Upper lobe of right lung (tissue), 1 donor: Measurements from ENCODE around the gene TIMM22. TPM values are rescaled to one million over a fixed set of nuclear protein-coding genes. Genes with fewer than 3 reads are reported as not detected.

Experiments used
- ATAC-seq: fragments of 200-7000 bp; cut with Tn5 transposase; one replicate; pipeline ENCODE4 v1.9.1; 2020; ENCODE audit warnings: mild to moderate bottlenecking, moderate library complexity
- DNase-seq: peaks from one replicate; pipeline ENCODE4 v3.0.0-alpha.2; 2020
- H3K27ac ChIP-seq: fragments of 200-600 bp; one replicate; pipeline ENCODE4 v1.8.0; 2022
- H3K27me3 ChIP-seq: fragments of 200-600 bp; one replicate; pipeline ENCODE4 v1.8.0; 2022; ENCODE audit warnings: mild to moderate bottlenecking
- H3K36me3 ChIP-seq: fragments of 200-600 bp; one replicate; pipeline ENCODE4 v1.8.0; 2022
- H3K4me1 ChIP-seq: fragments of 200-600 bp; one replicate; pipeline ENCODE4 v1.8.0; 2022
- H3K4me3 ChIP-seq: fragments of 200-600 bp; one replicate; pipeline ENCODE4 v1.8.0; 2022; ENCODE audit warnings: mild to moderate bottlenecking
- H3K9me3 ChIP-seq: fragments of 200-600 bp; one replicate; pipeline ENCODE4 v1.8.0; 2022
- intact Hi-C: fragments of 100-400 bp; cut with DNase I; formaldehyde crosslinking; loops from one replicate; pipeline ENCODE4 v1.11.0; 2022
- total RNA-seq: library from RNA; stranded (reverse); fragmentation: NEBNext Ultra II Directional; extraction: Animal tissue kit (Norgen Biotek cat#: 25700); gene quantifications from one replicate; pipeline ENCODE4 v1.2.1, GENCODE V29; 2021
- TF ChIP-seq, protein P1 (sequence below): fragments of 200-600 bp; IDR thresholded peaks from one replicate; pipeline ENCODE4 v1.8.0; 2022; ENCODE audit warnings: antibody characterized with exemption
- donor health status: DM: no; HTN: yes; CAD: no; lungs with severe emphysema.

Gene TIMM22
- total RNA-seq, 1 donor from 2014 or later = 10.7 TPM

DNA sequence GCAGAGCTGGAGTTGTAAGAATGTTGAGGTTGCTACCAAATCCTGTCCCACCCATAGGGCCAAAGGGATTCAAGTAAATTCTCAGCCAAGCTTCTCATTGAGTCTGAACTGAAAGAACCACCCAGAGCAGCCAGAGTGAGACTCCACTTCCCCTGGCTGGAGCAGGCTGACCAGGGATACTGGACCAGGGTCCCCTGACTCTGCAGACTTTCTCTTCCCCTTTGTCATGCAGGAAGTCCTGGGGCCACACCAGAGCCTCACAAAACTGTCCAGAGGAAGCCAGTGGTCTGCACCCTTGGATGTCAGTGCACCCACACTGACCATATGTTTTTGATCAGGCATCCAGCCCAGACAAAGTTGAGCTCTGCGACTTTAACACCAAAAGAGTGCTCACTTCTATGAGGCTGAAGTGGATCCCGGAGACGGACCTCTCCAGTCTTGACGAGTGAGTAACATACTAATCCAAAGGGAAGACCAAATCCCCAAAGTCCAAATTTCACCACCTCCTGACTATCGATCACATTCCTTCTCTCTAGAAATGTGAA lies 21.5 kb upstream of the TIMM22 start:
- peaks cover 13% of the 10 kb centered on the region for H3K4me1 ChIP-seq

DNA sequence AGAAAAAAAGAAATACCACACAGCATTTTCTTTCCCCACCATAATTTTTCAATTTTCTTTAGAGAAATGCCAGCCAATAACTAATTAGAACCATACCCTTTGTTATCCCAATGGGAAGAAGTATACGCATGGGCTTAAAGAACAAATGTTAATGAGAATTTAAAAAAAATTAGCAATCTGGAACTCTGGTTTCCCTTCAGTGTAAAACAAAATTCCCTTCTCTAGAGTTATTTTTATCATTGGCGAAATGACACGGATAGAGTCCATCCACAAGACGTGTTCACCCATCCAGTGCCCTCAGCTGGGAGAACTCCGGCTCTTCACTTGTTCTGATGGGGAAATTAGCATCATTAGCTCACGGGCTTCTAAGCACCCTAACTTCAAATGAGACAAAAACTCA lies 20.6 kb upstream of the TIMM22 start:
- no peaks in the 10 kb centered on the region for H3K27me3 ChIP-seq
- intact Hi-C loops = loop anchor here (5.0 kb wide), 1 partner anchor 174 kb away; no protein-coding TSS in a partner anchor
- no peak for ATAC-seq

More for the DNA sequence above, 21.5 kb upstream of the TIMM22 start:
- ATAC-seq (no peak), DNase-seq (no peak)
- intact Hi-C loops = loop anchor here (5.0 kb wide), 1 partner anchor 173 kb away; no protein-coding TSS in a partner anchor
- Histone ChIP-seq H3K9me3 (no peaks in the 10 kb centered on the region), H3K27me3 (no peaks in the 10 kb centered on the region), H3K36me3 (no peaks in the 10 kb centered on the region), H3K4me3 (no peak overlapping the region), H3K27ac (no peak overlapping the region)
- TF ChIP-seq, protein P1, sequence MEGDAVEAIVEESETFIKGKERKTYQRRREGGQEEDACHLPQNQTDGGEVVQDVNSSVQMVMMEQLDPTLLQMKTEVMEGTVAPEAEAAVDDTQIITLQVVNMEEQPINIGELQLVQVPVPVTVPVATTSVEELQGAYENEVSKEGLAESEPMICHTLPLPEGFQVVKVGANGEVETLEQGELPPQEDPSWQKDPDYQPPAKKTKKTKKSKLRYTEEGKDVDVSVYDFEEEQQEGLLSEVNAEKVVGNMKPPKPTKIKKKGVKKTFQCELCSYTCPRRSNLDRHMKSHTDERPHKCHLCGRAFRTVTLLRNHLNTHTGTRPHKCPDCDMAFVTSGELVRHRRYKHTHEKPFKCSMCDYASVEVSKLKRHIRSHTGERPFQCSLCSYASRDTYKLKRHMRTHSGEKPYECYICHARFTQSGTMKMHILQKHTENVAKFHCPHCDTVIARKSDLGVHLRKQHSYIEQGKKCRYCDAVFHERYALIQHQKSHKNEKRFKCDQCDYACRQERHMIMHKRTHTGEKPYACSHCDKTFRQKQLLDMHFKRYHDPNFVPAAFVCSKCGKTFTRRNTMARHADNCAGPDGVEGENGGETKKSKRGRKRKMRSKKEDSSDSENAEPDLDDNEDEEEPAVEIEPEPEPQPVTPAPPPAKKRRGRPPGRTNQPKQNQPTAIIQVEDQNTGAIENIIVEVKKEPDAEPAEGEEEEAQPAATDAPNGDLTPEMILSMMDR = no peak

DNA sequence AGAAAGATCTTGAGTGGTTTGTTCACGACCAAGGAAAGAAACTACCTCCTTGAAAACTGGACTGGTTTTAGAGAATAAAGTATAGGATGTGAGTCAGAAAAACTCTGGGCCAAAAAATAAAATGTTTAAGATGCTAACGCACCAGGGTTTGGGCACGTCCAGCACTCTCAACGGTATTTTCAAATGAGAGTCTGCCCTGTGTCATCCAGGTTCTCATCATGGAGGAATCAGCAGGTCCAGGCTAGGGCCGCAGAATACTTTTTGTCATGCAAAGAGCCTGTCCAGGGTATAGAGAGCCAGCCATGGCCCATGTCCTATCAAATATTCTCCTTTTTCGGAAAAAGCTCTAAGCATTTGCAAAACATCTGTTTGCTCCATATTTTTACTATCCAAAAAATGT lies 19.8 kb upstream of the TIMM22 start:
- peaks cover 15% of the 10 kb centered on the region for H3K4me1 ChIP-seq

More for the DNA sequence above, 20.6 kb upstream of the TIMM22 start:
- no peak for DNase-seq
- no peaks in the 10 kb centered on the region for H3K36me3 ChIP-seq
- H3K4me1 ChIP-seq = peaks cover 15% of the 10 kb centered on the region
- TF ChIP-seq, protein P1 = no peak
- H3K27ac ChIP-seq = no peak overlapping the region
- no peaks in the 10 kb centered on the region for H3K9me3 ChIP-seq
- no peak overlapping the region for H3K4me3 ChIP-seq

DNA sequence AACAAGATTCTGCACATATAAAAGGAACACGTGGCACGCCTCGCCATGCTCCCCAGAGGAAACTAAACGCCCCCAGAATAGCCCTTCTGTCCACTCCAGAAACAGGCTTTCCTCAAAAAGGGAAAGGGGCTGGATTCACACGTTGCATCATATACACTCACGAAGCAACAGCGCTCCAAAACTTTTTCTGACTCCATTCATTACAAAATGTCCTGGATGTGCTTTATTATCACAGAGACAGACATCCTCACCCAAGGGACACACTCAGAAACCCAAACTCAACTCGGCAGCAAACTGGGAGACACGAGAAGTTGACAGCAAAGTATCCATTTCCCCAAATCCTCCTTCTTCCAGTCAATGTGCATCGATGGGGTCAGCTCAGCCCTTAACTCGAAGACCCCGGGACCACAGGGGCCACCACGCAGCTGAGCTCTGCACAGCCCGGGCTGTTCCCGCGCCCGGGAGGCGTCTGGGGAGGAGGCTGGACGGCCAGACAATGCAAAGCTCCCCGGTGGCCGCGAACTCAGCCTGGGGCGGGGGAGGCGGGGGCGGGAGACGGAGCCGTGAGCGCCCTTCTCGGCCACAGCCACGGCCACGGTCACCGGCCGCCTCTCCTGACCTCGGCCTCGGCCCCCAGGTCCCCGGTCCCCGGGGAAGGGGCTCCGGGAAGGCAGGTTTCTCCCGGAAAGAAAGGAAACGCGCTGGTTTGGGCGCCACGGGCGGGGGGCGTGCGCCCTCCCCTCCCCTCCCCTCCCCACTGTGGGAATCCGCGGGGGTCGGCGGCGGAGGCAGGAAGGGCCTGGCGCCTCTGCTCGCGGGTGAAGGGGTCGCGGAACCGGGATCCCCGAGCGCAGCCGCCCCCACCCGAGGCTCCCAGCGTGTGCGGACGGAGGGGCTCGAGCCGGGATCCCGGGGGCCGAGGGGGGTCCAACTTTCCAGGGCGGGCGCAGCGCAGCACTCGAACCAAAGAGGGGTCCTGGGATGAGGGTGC lies 18.5 kb upstream of the TIMM22 start:
- TF ChIP-seq, protein P1 = no peak
- DNase-seq (peak; percentile 77), ATAC-seq (peak; percentile 8)
- intact Hi-C loops = loop anchor here (5.0 kb wide), 1 partner anchor 176 kb away; no protein-coding TSS in a partner anchor
- H3K9me3 ChIP-seq = no peaks in the 10 kb centered on the region
- peak overlapping the region; percentile 73 for H3K4me3 ChIP-seq
- H3K4me1 ChIP-seq = peaks cover 15% of the 10 kb centered on the region
- H3K27me3 ChIP-seq = no peaks in the 10 kb centered on the region
- no peaks in the 10 kb centered on the region for H3K36me3 ChIP-seq
- peak overlapping the region; percentile 58 for H3K27ac ChIP-seq

More for the DNA sequence above, 19.8 kb upstream of the TIMM22 start:
- ATAC-seq (no peak), DNase-seq (no peak)
- Histone ChIP-seq H3K27me3 (no peaks in the 10 kb centered on the region), H3K27ac (no peak overlapping the region), H3K36me3 (no peaks in the 10 kb centered on the region), H3K4me3 (no peak overlapping the region), H3K9me3 (no peaks in the 10 kb centered on the region)
- TF ChIP-seq, protein P1 = no peak
- intact Hi-C loops = loop anchor here (5.0 kb wide), 1 partner anchor 175 kb away; no protein-coding TSS in a partner anchor

DNA sequence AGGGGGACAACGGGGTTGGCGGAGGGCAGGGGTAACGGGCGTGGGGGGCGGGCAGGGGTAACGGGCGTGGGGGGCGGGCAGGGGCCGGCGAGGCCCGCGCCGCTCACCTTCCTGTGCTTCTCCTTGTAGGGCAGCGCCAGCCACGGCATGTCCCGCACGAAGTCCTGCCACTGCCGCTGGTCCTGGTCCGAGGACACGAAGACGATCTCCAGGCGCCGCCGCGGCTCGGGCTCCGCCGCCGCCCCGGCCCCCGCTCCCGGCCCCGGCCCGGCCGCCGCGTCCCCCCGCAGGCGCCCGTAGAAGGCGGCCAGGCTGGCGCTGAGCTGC lies 17.8 kb upstream of the TIMM22 start:
- intact Hi-C loops = loop anchor here (5.0 kb wide), 1 partner anchor 177 kb away; no protein-coding TSS in a partner anchor
- Histone ChIP-seq H3K4me1 (peaks cover 15% of the 10 kb centered on the region), H3K36me3 (no peaks in the 10 kb centered on the region), H3K27me3 (no peaks in the 10 kb centered on the region), H3K27ac (no peak overlapping the region), H3K4me3 (peak overlapping the region; percentile 73), H3K9me3 (no peaks in the 10 kb centered on the region)
- no peak for ATAC-seq
- TF ChIP-seq, protein P1 = no peak
- DNase-seq = no peak
